MM.1S (cell line): ENCODE measurements around the gene NUP153.

Experiments used
- CTCF ChIP-seq: fragments of 300-600 bp; sonication (generic); IDR thresholded peaks from 2 replicates; pipeline ENCODE4 v1.5.1; 2016; ENCODE audit warnings: antibody characterized with exemption, low read length, mixed read lengths
- EZH2 ChIP-seq: fragments of 300-600 bp; sonication (generic); optimal IDR thresholded peaks from 2 replicates; pipeline ENCODE3; 2017; ENCODE audit warnings: low read depth, mild to moderate bottlenecking, antibody characterized with exemption, low read length, mixed read lengths
- EZH2phosphoT487 ChIP-seq: fragments of 300-600 bp; sonication (generic); IDR thresholded peaks from 2 replicates; pipeline ENCODE4 v1.6.1; 2018; ENCODE audit warnings: antibody characterized with exemption, low read length

- TF ChIP-seq CTCF (no peak), EZH2 (no peak), EZH2phosphoT487 (no peak)
These were observed 113.5 kb downstream of the NUP153 start for GRCh38 chr6:17593246-17593645.
